22Rv1 (cell line): Measurements from ENCODE around the gene MB21D2.

ENCODE experiments used
- ZFX ChIP-seq: fragments of 450-650 bp; IDR thresholded peaks from 2 replicates; pipeline ENCODE4 v1.6.1; 2017; ENCODE audit warnings: antibody characterized with exemption, borderline replicate concordance
- TF ChIP-seq, protein P1 (sequence below): fragments of 450-650 bp; IDR thresholded peaks from 2 replicates; pipeline ENCODE4 v1.5.1; 2017; ENCODE audit warnings: mild to moderate bottlenecking

DNA sequence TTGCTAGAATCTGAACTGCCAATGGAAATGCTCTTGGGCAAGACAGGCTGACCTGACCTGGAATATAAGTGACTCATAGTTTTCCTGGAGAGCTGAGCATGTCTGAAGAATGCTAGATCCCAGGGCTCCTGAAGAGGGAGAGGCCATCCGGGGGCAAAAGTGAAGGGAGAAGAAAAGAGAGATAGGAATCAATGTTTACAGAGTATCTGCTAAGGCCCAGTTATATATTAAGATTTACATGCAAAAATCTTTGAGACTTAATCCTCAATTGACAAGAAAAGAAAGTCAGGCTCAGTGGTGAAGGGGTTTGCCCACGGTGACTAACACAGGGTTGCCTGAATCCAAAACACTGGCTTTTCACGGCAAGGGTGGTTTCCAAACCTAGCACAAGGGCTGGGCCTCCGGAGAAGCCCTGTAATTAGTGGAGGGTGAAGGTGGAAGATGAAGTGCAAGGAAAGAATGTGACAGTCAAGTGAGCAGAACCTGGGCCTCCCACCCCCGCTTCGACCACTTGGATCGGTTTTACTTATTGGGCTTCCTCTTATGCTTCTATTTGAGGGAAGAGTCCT, 98.6 kb downstream of the MB21D2 start:
- TF ChIP-seq, protein P1, sequence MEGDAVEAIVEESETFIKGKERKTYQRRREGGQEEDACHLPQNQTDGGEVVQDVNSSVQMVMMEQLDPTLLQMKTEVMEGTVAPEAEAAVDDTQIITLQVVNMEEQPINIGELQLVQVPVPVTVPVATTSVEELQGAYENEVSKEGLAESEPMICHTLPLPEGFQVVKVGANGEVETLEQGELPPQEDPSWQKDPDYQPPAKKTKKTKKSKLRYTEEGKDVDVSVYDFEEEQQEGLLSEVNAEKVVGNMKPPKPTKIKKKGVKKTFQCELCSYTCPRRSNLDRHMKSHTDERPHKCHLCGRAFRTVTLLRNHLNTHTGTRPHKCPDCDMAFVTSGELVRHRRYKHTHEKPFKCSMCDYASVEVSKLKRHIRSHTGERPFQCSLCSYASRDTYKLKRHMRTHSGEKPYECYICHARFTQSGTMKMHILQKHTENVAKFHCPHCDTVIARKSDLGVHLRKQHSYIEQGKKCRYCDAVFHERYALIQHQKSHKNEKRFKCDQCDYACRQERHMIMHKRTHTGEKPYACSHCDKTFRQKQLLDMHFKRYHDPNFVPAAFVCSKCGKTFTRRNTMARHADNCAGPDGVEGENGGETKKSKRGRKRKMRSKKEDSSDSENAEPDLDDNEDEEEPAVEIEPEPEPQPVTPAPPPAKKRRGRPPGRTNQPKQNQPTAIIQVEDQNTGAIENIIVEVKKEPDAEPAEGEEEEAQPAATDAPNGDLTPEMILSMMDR, result no peak
- TF ChIP-seq ZFX, result no peak
